NCI-H2171 treated with DMSO at 0.1 percent for 48 hours (cell line): ENCODE data around the gene PAPOLB.
"Not testable (repeated sequence)": the region's sequence is repeated elsewhere in the genome, so short reads cannot be mapped to it uniquely, and the experiment has no call there.

Source experiments
- DNase-seq: peaks from one replicate; lab custom pipeline; 2025; lab: John Stamatoyannopoulos, UW

PAPOLB gene

GRCh38 chr7:4861673-4862072, at the start of gene PAPOLB:
Gene PAPOLB, minus strand, starts transcription at chr7:4862030. Its CDS starts 220 bp downstream, at chr7:4861810.
- no peak for DNase-seq

DNA sequence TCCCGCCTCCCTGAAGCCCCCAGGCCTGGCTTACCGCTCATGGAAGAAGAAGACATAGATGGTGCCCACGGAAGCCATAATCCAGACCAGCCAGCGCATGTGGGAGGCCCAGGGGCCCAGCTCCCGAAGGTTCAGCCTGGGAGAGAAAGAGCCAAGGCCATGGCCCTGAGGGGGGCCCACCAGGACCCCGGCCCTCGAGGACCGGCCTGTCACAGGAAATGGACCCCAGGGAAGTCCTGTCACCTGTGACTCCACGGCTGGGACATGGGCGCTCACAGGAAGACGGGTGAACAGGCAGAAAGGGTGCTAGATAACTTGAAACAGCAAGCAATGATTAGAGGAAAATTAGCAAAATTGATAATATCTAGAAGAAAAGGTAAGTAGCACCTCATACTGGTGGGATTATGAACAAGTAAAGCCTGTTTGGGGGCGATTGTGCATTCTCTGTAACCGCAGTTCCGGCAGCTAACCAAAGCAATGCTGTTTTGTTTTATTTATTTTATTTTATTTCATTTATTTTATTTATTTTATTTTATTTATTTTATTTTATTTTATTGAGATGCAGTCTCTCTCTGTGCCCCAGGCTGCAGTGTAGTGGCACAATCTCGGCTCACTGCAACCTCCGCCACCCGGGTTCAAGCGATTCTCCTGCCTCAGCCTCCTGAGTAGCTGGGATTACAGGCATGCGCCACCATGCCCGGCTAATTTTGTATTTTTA, 49.4 kb upstream of the PAPOLB start:
- no peak for DNase-seq

DNA sequence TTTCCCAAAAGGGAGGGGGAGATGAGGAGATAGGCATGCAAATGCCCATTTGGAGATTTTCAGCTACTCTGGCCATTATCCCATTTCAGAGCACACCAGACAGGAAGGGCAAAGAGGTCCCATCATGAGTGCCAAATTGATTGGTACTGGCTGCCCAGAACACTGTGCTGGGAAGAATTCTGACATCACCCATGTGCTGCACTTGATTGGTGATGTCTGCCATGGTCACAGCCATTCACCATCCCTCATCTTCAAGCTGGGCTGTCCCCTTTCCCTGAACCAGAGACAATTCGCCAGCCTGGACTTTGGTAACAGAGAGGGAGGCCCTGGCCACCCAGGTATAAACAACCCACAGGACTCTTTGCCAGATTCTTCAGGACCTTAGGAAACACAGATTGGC, 44.9 kb upstream of the PAPOLB start:
- DNase-seq, result no peak

DNA sequence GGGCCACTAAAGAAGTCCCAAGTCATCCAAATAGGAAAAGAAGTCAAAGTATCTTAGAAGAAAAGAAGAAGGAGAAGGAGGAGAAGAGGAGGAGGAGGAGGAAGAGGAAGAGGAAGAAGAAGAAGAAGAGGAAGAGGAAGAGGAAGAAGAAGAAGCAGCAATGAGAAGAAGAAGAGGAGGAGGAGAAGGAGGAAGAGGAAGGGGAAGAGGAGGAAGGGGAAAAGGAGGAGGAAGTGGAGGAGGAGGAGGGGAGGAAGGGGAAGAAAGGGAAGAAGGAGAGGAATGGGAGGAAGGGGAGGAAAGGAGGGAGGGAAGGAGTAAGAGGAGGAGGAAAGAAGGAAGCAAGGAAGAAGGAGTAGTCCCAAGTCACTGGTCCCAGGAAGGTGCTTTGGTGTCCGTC, 43.3 kb upstream of the PAPOLB start:
- DNase-seq, result no peak

GRCh38 chr7:4904346-4904745, 42.5 kb upstream of the PAPOLB start:
- no peak for DNase-seq

- no peak for DNase-seq
Measured at GRCh38 chr7:4895766-4896165, 33.9 kb upstream of the PAPOLB start.

DNA sequence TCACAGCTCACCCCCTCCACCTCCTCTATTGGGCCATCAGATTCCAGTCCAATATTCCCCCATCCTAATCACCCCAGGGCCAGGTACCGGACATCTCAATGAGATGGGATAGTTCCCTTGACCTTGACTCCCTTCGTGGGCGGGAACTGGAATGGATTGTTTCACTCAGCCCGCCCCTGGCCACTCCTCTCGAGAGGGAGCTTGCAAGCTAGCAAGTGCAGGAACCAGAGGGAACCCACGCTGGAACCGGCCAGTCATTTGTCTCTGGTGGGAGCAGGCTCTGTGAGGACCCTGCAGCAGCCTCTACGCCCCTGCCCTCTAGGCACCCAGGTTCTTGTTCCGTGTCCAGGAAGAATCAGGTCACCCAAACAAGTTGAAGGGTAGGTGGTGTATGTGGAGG, 32.7 kb upstream of the PAPOLB start:
- no peak for DNase-seq

- no peak for DNase-seq
Measured at GRCh38 chr7:4893929-4894475, 32.2 kb upstream of the PAPOLB start.

GRCh38 chr7:4893188-4893587, 31.4 kb upstream of the PAPOLB start:
- DNase-seq, result not testable (repeated sequence)

DNA sequence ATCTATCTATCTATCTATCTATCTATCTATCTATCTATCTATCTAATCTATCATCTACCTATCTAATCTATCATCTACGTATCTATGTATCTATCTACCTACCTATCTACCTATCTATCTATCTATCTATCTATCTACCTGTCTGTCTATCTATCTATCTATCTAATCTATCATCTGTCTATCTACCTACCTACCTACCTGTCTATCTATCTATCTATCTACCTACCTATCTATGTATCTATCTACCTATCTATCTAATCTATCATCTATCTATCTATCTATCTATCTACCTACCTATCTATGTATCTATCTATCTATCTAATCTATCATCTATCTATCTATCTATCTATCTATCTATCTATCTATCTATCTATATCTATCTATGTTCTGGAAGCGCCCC, 29.7 kb upstream of the PAPOLB start:
- not testable (repeated sequence) for DNase-seq

DNA sequence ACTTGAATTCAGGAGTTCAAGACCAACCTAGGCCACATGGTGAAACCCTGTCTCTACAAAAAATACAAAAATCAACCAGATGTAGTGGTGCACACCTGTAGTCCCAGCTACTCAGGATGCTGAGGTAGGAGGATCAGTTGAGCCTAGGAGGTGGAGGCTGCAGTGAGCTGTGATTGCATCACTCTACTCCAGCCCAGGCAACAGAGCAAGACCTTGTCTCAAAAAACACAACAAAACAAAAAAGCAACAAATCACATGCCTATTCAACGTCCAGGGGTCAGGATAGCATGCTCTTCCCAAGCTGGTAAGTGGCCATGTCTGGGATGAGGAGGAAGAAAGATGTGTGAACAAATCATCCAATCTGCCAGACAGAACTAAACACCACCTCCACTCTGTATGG, 27.9 kb upstream of the PAPOLB start:
- DNase-seq, result no peak

- no peak for DNase-seq
Measured at GRCh38 chr7:4888161-4888560, 26.3 kb upstream of the PAPOLB start.

- DNase-seq, result no peak
Measured at GRCh38 chr7:4886671-4887070, 24.8 kb upstream of the PAPOLB start.

- DNase-seq, result no peak
Measured at GRCh38 chr7:4885317-4885807, 23.5 kb upstream of the PAPOLB start.

DNA sequence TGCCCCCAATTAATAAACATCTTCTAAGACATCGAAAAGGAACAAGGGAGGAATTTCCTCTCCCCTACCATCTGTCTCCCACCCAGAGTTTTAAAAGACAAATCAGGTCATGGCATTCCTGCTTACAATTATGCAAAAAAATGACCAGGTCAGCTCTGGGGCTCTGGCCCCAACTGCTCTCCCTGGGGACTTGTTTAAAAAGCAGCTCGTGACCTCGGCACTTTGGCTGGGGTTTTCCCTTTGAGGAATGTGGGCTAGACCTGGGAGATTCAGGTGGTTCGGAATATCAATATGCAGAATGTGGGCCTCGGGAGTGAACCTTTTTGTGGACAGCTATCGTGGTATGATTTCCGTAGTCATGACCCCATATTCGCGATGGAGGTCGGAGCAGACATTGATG, 22.3 kb upstream of the PAPOLB start:
- DNase-seq, result no peak

- peak; percentile 89 for DNase-seq
Measured at GRCh38 chr7:4883372-4884144, 21.7 kb upstream of the PAPOLB start, which contains the start of gene RADIL. Gene RADIL, minus strand, starts transcription at chr7:4883716. Its CDS starts 5,577 bp downstream, at chr7:4878139.

GRCh38 chr7:4883033-4883371, 21.2 kb upstream of the PAPOLB start:
- DNase-seq, result no peak

DNA sequence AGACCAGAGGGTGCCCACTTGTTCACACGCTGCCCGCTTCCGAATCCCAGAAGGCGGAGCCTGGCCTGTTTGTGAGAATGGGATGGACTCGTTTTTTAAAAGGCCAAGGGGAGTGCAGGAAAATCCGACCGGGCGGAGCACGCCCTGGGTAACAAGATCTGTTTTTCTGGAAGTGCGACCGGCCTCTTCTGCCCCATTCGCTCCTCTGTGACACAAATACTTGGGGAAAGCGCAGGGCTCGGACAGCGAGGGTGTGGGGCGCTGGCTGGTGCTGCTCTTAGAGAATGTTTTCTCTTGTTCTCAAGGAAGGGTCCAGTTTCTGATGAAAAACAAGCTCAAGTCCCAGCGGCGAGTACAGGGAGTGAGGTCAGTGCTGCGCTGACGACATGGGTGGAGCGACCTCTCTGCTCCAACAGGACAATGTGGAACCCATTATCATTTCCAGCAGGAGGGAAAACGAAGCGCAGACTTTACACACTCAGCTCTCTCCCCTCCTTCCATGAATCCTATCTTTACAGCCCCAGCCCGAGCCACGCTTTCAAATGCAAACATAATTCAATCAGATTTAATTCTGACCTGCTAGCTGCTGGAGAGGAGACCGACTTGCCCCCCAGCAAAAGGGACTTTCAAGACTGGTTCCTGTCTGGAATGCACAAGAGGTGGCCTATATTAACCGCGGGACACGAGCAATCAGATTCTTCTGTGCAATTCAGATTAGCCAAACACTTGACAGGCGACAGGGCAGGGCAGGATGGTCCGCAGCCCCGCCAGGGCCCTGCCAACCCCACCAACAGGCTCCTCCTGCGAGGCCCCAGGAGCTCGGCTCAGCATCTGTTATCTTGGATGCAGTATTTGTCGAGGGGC, 20.6 kb upstream of the PAPOLB start:
- DNase-seq, result peak; percentile 39

DNA sequence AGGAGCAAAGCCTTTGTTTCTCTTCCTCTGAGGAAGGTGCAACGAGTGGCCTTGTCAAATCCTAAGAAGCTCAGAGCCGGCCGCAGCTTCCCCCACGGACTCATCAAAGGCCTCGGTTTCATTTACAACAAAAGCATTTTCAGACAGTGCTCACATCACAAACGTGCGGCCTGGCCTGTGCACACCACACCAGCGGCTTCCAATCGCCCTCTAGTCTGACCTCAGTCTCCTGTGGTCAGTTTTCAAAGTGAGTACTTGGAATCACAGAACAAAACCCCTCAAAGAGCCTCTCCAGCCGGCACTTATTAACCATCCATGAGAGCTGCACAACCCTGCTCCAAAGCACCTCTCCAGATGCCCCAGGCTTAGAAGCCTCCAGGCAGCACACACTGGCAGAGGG, 18.4 kb upstream of the PAPOLB start:
- no peak for DNase-seq

- no peak for DNase-seq
Measured at GRCh38 chr7:4879396-4880081, 17.7 kb upstream of the PAPOLB start.
